Motor neuron (in vitro differentiated cells): Measurements from ENCODE around the gene BLOC1S1. TPM values are rescaled to one million over a fixed set of nuclear protein-coding genes. Genes with fewer than 3 reads are reported as not detected.

Experiments
- ATAC-seq, 8 experiments: fragments of 200-7000 bp; cut with Tn5 transposase; replicated peaks in 6 of 8; 2 replicates each; pipeline ENCODE4 v1.8.0; 2021; ENCODE audit warnings: mild to moderate bottlenecking in 8 of 8, moderate library complexity in 8 of 8
- H3K27ac ChIP-seq, 2 donors: fragments of 250-450 bp; sonication (Bioruptor Pico); 2 replicates each; pipeline ENCODE4 v1.9.0; 2021; ENCODE audit warnings: antibody characterized with exemption in 2 of 2, mild to moderate bottlenecking in 2 of 2, moderate library complexity in 1 of 2
- H3K4me1 ChIP-seq, 2 donors: fragments of 250-450 bp; sonication (Bioruptor Pico); replicated peaks in 1 of 2; 2 replicates each; pipeline ENCODE4 v1.6.1; 2021; ENCODE audit warnings: antibody characterized with exemption in 2 of 2, mild to moderate bottlenecking in 2 of 2, moderate library complexity in 1 of 2
- H3K4me3 ChIP-seq, 5 donors: fragments of 250-450 bp; sonication (Bioruptor Pico); 2 replicates each; pipeline ENCODE4 v1.9.0; 2021; ENCODE audit warnings: antibody characterized with exemption in 5 of 5, mild to moderate bottlenecking in 5 of 5, moderate library complexity in 4 of 5
- WGBS, 10 experiments: fragments of 450-650 bp; shearing (Covaris generic); methylation state at CpG; one replicate each; pipeline ENCODE4 v1.0.0; 2022; 5-methylcytosine and 5-hydroxymethylcytosine counted together
- in situ Hi-C, 9 experiments: fragments of 400-800 bp; cut with MboI; loops; one replicate each; pipeline ENCODE4 v1.15.0; 2021; ENCODE audit warnings: low sequenced_read_pairs in 9 of 9, low pct_unique_long_range_greater_than_20kb in 2 of 9; ENCODE audit not compliant: unreplicated experiment in 9 of 9
- total RNA-seq, 8 experiments: library from RNA; unstranded; fragments of 300-600 nt; gene quantifications; 2 replicates each; pipeline versions ENCODE4 v1.2.3 to v1.2.4, GENCODE V29; 2022

The BLOC1S1 gene
- total RNA-seq, result 100 to 1,000 TPM in 5 of 8 experiments, 10 to 100 TPM in 3; 65.7 to 166 (median 109) TPM

GRCh38 chr12:55715833-55716581 lies at the start of gene BLOC1S1:
TSS of gene BLOC1S1 (plus strand) at chr12:55716046. CDS start at chr12:55716052, 6 bp downstream.
- peaks cover 0 to 9% of the 10 kb centered on the region in 2 donors for H3K4me1 ChIP-seq
- in situ Hi-C loops, result no loop called here
- WGBS, 10 experiments, result 0 to 17% (median 1%) methylated on average over 1 to 11 of the region's 42 CpGs; no CpG with 5 or more reads in 3 of the 10 experiments
- H3K27ac ChIP-seq, result peak within 1 kb of the TSS; percentile 44 to 54
- ATAC-seq, result peak; percentile 35 to 92 (median 88)
- H3K4me3 ChIP-seq, result peak within 1 kb of the TSS; percentile 50 to 100 (median 84)

GRCh38 chr12:55666508-55666907 lies 49.3 kb upstream of the BLOC1S1 start:
- 63 to 100% (median 84%) methylated on average over 2 to 6 of the region's 7 CpGs; no CpG with 5 or more reads in 6 of the 10 experiments for WGBS, 10 experiments
- Histone ChIP-seq H3K4me1 (no peaks in the 10 kb centered on the region), H3K4me3 (no peak overlapping the region), H3K27ac (no peak overlapping the region)
- no peak for ATAC-seq
- in situ Hi-C loops, result no loop called here

GRCh38 chr12:55670276-55670675 lies 45.6 kb upstream of the BLOC1S1 start:
- ATAC-seq, result peak in 2 of 8 experiments; percentile 54 to 89
- in situ Hi-C loops, result no loop called here
- Histone ChIP-seq H3K4me3 (no peak overlapping the region), H3K4me1 (no peaks in the 10 kb centered on the region), H3K27ac (no peak overlapping the region)

GRCh38 chr12:55671746-55672145 lies 44.1 kb upstream of the BLOC1S1 start:
- no peaks in the 10 kb centered on the region for H3K4me1 ChIP-seq
- WGBS, 10 experiments, result 0 to 73% (median 50%) methylated on average over 1 to 4 of the region's 4 CpGs; no CpG with 5 or more reads in 1 of the 10 experiments
- no peak overlapping the region for H3K4me3 ChIP-seq
- H3K27ac ChIP-seq, result no peak overlapping the region
- no peak for ATAC-seq
- in situ Hi-C loops, result no loop called here

GRCh38 chr12:55673638-55674037 lies 42.2 kb upstream of the BLOC1S1 start:
- no peak for ATAC-seq
- in situ Hi-C loops, result no loop called here
- no peak overlapping the region for H3K4me3 ChIP-seq
- no peaks in the 10 kb centered on the region for H3K4me1 ChIP-seq
- H3K27ac ChIP-seq, result no peak overlapping the region

- no peak for ATAC-seq
- in situ Hi-C loops, result no loop called here
- no peak overlapping the region for H3K4me3 ChIP-seq
- H3K27ac ChIP-seq, result no peak overlapping the region
- no peaks in the 10 kb centered on the region for H3K4me1 ChIP-seq
- WGBS, 10 experiments, result 65 to 100% (median 82%) methylated on average over 1 to 7 of the region's 8 CpGs; no CpG with 5 or more reads in 2 of the 10 experiments
Measured at GRCh38 chr12:55675666-55676065, 40.2 kb upstream of the BLOC1S1 start.

GRCh38 chr12:55676707-55677106 lies 39.1 kb upstream of the BLOC1S1 start:
- WGBS, 10 experiments, result 35 to 85% (median 57%) methylated on average over 4 to 6 of the region's 6 CpGs; no CpG with 5 or more reads in 1 of the 10 experiments
- Histone ChIP-seq H3K4me3 (no peak overlapping the region), H3K4me1 (no peaks in the 10 kb centered on the region), H3K27ac (no peak overlapping the region)
- in situ Hi-C loops, result no loop called here
- no peak for ATAC-seq

GRCh38 chr12:55679691-55680090 lies 36.2 kb upstream of the BLOC1S1 start:
- Histone ChIP-seq H3K4me3 (no peak overlapping the region), H3K4me1 (no peaks in the 10 kb centered on the region), H3K27ac (no peak overlapping the region)
- in situ Hi-C loops, result no loop called here
- 57 to 100% (median 82%) methylated on average over 1 to 4 of the region's 5 CpGs; no CpG with 5 or more reads in 3 of the 10 experiments for WGBS, 10 experiments
- no peak for ATAC-seq

GRCh38 chr12:55681142-55682077 lies 34.4 kb upstream of the BLOC1S1 start:
- in situ Hi-C loops, result no loop called here
- no peak overlapping the region for H3K27ac ChIP-seq
- ATAC-seq, result peak in 5 of 8 experiments; percentile 37 to 93 (median 80)
- 78 to 100% (median 88%) methylated on average over 1 to 6 of the region's 17 CpGs; no CpG with 5 or more reads in 6 of the 10 experiments for WGBS, 10 experiments
- H3K4me1 ChIP-seq, result no peaks in the 10 kb centered on the region
- H3K4me3 ChIP-seq, result no peak overlapping the region

- in situ Hi-C loops, result no loop called here
- Histone ChIP-seq H3K27ac (no peak overlapping the region), H3K4me3 (no peak overlapping the region), H3K4me1 (no peaks in the 10 kb centered on the region)
- WGBS, 10 experiments, result 47 to 97% (median 75%) methylated on average over 1 to 11 of the region's 13 CpGs
- no peak for ATAC-seq
Measured at GRCh38 chr12:55682087-55682796, 33.6 kb upstream of the BLOC1S1 start.

- Histone ChIP-seq H3K4me1 (no peaks in the 10 kb centered on the region), H3K4me3 (no peak overlapping the region), H3K27ac (no peak overlapping the region)
- in situ Hi-C loops, result no loop called here
- WGBS, 10 experiments, result 60 to 100% (median 80%) methylated on average over 1 to 7 of the region's 7 CpGs; no CpG with 5 or more reads in 3 of the 10 experiments
- ATAC-seq, result no peak
Measured at GRCh38 chr12:55683676-55684075, 32.2 kb upstream of the BLOC1S1 start.

- no peak overlapping the region for H3K27ac ChIP-seq
- in situ Hi-C loops, result no loop called here
- no peak for ATAC-seq
- H3K4me1 ChIP-seq, result no peaks in the 10 kb centered on the region
- H3K4me3 ChIP-seq, result no peak overlapping the region
- 60 to 100% (median 89%) methylated on average over 2 to 4 of the region's 20 CpGs; no CpG with 5 or more reads in 6 of the 10 experiments for WGBS, 10 experiments
Measured at GRCh38 chr12:55684761-55685370, 31.0 kb upstream of the BLOC1S1 start.
